ENCODE results near the gene KIF21B. TPM values are rescaled to one million over a fixed set of nuclear protein-coding genes. Genes with fewer than 3 reads are reported as not detected.

KIF21B gene
- total and polyA plus RNA-seq, 9 of the 15 experiments (the other 6 are each of a cell fraction or from before 2014, with no cell fraction given): 0.46 to 13.4 (median 5.9) TPM

DNA sequence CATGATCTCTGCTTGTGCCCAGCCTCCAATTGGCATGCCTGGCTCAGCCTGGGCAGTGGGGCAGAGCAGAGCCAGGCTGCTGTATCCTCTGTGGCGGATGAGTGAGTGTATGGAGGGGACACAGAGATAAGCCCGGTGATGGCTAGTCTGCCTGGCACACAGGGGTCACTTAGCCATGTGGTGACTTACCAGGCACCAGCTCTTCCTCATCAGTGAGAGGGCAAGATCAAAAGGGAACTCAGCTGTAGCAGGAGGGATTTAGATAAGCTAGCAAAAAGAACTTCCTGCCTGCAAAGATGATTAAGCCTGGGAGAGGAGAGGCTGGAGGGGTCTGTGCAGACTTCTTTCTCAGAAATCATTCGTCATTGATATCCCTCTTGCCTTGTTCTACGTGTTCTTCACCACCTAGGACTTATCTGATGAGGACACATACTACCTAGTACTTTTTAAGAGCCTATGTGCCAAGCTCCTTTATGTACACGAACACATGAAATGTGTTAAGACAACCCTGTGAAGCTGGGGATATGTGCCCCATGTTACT lies 7.9 kb downstream of the KIF21B start (continued):
- TF ChIP-seq, protein P1, sequence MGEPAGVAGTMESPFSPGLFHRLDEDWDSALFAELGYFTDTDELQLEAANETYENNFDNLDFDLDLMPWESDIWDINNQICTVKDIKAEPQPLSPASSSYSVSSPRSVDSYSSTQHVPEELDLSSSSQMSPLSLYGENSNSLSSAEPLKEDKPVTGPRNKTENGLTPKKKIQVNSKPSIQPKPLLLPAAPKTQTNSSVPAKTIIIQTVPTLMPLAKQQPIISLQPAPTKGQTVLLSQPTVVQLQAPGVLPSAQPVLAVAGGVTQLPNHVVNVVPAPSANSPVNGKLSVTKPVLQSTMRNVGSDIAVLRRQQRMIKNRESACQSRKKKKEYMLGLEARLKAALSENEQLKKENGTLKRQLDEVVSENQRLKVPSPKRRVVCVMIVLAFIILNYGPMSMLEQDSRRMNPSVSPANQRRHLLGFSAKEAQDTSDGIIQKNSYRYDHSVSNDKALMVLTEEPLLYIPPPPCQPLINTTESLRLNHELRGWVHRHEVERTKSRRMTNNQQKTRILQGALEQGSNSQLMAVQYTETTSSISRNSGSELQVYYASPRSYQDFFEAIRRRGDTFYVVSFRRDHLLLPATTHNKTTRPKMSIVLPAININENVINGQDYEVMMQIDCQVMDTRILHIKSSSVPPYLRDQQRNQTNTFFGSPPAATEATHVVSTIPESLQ (CRISPR knock-in tag; IDR thresholded peaks at IDR 0.05): 0 out of 2 replicates have a peak, but pooled peaks have one; percentile 37
- TF ChIP-seq HOXB6 (CRISPR knock-in tag; IDR thresholded peaks at IDR 0.05; ENCODE audit: borderline replicate concordance): no peak
- no peak for TF ChIP-seq NBN (IDR thresholded peaks at IDR 0.05; ENCODE audit: low read depth)
- TF ChIP-seq JUND (IDR thresholded peaks at IDR 0.05; ENCODE audit: borderline replicate concordance, low read depth, low read length): peak; percentile 63; the same call in 1 of the 2 replicates
- peak; percentile 64; the same call in 1 of the 3 replicates for TF ChIP-seq JUND (tag; IDR thresholded peaks at IDR 0.05; ENCODE audit: borderline replicate concordance, low read depth, low read length)
- no peak for TF ChIP-seq RUNX1 (IDR thresholded peaks at IDR 0.05; ENCODE audit: low read depth)
- TF ChIP-seq SMARCE1 (IDR thresholded peaks at IDR 0.05): peak; percentile 74; the same call in 1 of the 2 replicates
- peak; percentile 70 for TF ChIP-seq ETV5 (CRISPR knock-in tag; IDR thresholded peaks at IDR 0.05; ENCODE audit: low read depth)
- peak; percentile 54; the same call in 1 of the 2 replicates for TF ChIP-seq NCOA1 (IDR thresholded peaks at IDR 0.05; ENCODE audit: low read depth)
- TF ChIP-seq, protein P2, sequence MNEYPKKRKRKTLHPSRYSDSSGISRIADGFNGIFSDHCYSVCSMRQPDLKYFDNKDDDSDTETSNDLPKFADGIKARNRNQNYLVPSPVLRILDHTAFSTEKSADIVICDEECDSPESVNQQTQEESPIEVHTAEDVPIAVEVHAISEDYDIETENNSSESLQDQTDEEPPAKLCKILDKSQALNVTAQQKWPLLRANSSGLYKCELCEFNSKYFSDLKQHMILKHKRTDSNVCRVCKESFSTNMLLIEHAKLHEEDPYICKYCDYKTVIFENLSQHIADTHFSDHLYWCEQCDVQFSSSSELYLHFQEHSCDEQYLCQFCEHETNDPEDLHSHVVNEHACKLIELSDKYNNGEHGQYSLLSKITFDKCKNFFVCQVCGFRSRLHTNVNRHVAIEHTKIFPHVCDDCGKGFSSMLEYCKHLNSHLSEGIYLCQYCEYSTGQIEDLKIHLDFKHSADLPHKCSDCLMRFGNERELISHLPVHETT (CRISPR knock-in tag; conservative IDR thresholded peaks at IDR 0.05 in 1 of 2, IDR thresholded peaks at IDR 0.05 in 1 of 2): 0 out of 4 replicates have a peak, but pooled peaks of 1 of the 2 experiments have one; percentile 23
- TF ChIP-seq, protein P3, sequence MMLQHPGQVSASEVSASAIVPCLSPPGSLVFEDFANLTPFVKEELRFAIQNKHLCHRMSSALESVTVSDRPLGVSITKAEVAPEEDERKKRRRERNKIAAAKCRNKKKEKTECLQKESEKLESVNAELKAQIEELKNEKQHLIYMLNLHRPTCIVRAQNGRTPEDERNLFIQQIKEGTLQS (IDR thresholded peaks at IDR 0.05): peak; percentile 26; the same call in 1 of the 2 replicates
- TF ChIP-seq, protein P3 (CRISPR knock-in tag; conservative IDR thresholded peaks at IDR 0.05): no peak
- TF ChIP-seq DACH1 (IDR thresholded peaks at IDR 0.05; ENCODE audit: partially characterized antibody): peak; percentile 71
- 0 out of 2 replicates have a peak, but pooled peaks have one; percentile 49 for TF ChIP-seq TEAD4 (IDR thresholded peaks at IDR 0.05; ENCODE audit: low read length)
- TF ChIP-seq TEAD4 (CRISPR knock-in tag; IDR thresholded peaks at IDR 0.05; ENCODE audit: borderline replicate concordance): no peak
- TF ChIP-seq KLF16 (IDR thresholded peaks at IDR 0.05): no peak
- TF ChIP-seq, protein P4, sequence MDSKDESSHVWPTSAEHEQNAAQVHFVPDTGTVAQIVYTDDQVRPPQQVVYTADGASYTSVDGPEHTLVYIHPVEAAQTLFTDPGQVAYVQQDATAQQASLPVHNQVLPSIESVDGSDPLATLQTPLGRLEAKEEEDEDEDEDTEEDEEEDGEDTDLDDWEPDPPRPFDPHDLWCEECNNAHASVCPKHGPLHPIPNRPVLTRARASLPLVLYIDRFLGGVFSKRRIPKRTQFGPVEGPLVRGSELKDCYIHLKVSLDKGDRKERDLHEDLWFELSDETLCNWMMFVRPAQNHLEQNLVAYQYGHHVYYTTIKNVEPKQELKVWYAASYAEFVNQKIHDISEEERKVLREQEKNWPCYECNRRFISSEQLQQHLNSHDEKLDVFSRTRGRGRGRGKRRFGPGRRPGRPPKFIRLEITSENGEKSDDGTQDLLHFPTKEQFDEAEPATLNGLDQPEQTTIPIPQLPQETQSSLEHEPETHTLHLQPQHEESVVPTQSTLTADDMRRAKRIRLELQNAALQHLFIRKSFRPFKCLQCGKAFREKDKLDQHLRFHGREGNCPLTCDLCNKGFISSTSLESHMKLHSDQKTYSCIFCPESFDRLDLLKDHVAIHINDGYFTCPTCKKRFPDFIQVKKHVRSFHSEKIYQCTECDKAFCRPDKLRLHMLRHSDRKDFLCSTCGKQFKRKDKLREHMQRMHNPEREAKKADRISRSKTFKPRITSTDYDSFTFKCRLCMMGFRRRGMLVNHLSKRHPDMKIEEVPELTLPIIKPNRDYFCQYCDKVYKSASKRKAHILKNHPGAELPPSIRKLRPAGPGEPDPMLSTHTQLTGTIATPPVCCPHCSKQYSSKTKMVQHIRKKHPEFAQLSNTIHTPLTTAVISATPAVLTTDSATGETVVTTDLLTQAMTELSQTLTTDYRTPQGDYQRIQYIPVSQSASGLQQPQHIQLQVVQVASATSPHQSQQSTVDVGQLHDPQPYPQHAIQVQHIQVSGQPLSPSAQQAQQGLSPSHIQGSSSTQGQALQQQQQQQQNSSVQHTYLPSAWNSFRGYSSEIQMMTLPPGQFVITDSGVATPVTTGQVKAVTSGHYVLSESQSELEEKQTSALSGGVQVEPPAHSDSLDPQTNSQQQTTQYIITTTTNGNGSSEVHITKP (IDR thresholded peaks at IDR 0.05; ENCODE audit: partially characterized antibody): peak; percentile 7
- TF ChIP-seq, protein P5, sequence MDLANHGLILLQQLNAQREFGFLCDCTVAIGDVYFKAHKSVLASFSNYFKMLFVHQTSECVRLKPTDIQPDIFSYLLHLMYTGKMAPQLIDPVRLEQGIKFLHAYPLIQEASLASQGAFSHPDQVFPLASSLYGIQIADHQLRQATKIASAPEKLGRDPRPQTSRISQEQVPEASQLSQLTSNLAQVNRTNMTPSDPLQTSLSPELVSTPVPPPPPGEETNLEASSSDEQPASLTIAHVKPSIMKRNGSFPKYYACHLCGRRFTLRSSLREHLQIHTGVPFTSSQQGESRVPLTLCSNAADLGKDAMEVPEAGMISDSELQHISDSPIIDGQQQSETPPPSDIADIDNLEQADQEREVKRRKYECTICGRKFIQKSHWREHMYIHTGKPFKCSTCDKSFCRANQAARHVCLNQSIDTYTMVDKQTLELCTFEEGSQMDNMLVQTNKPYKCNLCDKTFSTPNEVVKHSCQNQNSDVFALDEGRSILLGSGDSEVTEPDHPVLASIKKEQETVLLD (IDR thresholded peaks at IDR 0.05): peak; percentile 81
- peak; percentile 86 for TF ChIP-seq CBFA2T3 (IDR thresholded peaks at IDR 0.05)
